Stimulated activated CD4-positive, alpha-beta T cell treated with anti-CD3 and anti-CD28 coated beads, Interleukin-4, amount 100 ng/mL, for 24 hours (primary cell): Measurements from ENCODE around the gene SSRP1.

ENCODE experiments used
- DNase-seq: peaks from one replicate; pipeline ENCODE4 v3.0.0-alpha.2; 2020

SSRP1 gene

GRCh38 chr11:57313071-57313787 lies 22.5 kb downstream of the SSRP1 start:
- DNase-seq: no peak

GRCh38 chr11:57312511-57313021 lies 23.1 kb downstream of the SSRP1 start:
- DNase-seq: no peak

- DNase-seq: peak; percentile 61
These were observed 24.4 kb downstream of the SSRP1 start for GRCh38 chr11:57311109-57311936.

GRCh38 chr11:57310630-57311086 lies 25.0 kb downstream of the SSRP1 start:
- DNase-seq: no peak

- DNase-seq: no peak
These were observed 25.6 kb downstream of the SSRP1 start for GRCh38 chr11:57310091-57310490.

GRCh38 chr11:57309106-57310059 lies 26.3 kb downstream of the SSRP1 start:
- DNase-seq: no peak

- DNase-seq: no peak
These were observed 27.1 kb downstream of the SSRP1 start for GRCh38 chr11:57308426-57309060.

- DNase-seq: no peak
These were observed 27.9 kb downstream of the SSRP1 start for GRCh38 chr11:57307666-57308270.

- no peak for DNase-seq
These were observed 28.6 kb downstream of the SSRP1 start for GRCh38 chr11:57306940-57307565.

GRCh38 chr11:57306161-57306876 lies 29.4 kb downstream of the SSRP1 start:
- DNase-seq: no peak

- DNase-seq: no peak
These were observed 30.2 kb downstream of the SSRP1 start for GRCh38 chr11:57305523-57305922.

- no peak for DNase-seq
These were observed 31.6 kb downstream of the SSRP1 start for GRCh38 chr11:57303990-57304579.

- no peak for DNase-seq
These were observed 32.3 kb downstream of the SSRP1 start for GRCh38 chr11:57303280-57303989.

GRCh38 chr11:57302489-57302888 lies 33.2 kb downstream of the SSRP1 start:
- DNase-seq: no peak

GRCh38 chr11:57301711-57302423 lies 33.8 kb downstream of the SSRP1 start:
- no peak for DNase-seq

GRCh38 chr11:57300785-57301184 lies 34.9 kb downstream of the SSRP1 start:
- no peak for DNase-seq

- no peak for DNase-seq
These were observed 36.4 kb downstream of the SSRP1 start for GRCh38 chr11:57299150-57299737.

GRCh38 chr11:57297221-57297620 lies 38.5 kb downstream of the SSRP1 start:
- DNase-seq: no peak
